ENCODE data around the gene DEPDC4. TPM values are rescaled to one million over a fixed set of nuclear protein-coding genes. Genes with fewer than 3 reads are reported as not detected.
A peak's percentile ranks its signal among the peaks of the same experiment; 100 is the strongest.

The DEPDC4 gene
- total and polyA plus RNA-seq, 2 experiments from 2014 or later: 2.2 to 9.4 TPM

DNA sequence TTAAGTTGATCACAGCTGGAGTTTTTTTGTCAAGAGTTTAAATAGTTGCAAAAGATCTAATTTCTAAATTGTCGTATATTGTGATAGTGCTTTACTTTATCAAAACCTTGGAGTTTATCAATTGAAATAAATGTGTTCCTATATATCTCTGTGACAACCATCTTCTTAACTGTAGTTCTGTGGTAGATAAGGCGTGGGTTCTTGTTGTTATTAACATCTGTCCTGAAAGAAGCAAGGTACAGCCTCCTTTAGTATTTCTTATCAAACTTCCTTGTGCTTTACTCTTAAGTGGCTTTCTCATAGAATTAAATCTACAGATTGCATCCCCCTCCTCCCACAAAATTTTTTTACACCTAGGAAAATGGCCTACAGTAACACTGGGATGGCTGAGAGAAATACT is 7.4 kb upstream of the DEPDC4 start:
- Mint-ChIP-seq H3K36me3 (ENCODE audit: low read depth) (peaks cover 5% of the 10 kb centered on the region; the same call in 2 of the 3 replicates), H3K27ac (0 out of 2 replicates have a peak overlapping the region, but pooled peaks have one; percentile 41), H3K4me3 (no peak overlapping the region), H3K4me1 (peaks cover 26% of the 10 kb centered on the region), H3K27me3 (ENCODE audit: insufficient read depth, low read depth, poor library complexity) (no peaks in the 10 kb centered on the region), H3K9me3 (no peaks in the 10 kb centered on the region)
- no peaks in the 10 kb centered on the region for H3K36me3 ChIP-seq (ENCODE audit: insufficient read depth)
- ATAC-seq (no peak), DNase-seq (ENCODE audit: low spot score) (no peak)
- H3K79me2 ChIP-seq (replicated peaks; ENCODE audit: insufficient read depth): peaks cover 100% of the 10 kb centered on the region
- no peaks in the 10 kb centered on the region for H3K9me2 ChIP-seq (ENCODE audit: insufficient read depth)
- peak overlapping the region; percentile 8; the same call in 1 of the 2 replicates for H3K27ac ChIP-seq (ENCODE audit: low read depth)
- H3F3A ChIP-seq (replicated peaks; ENCODE audit: low read depth): no peaks in the 10 kb centered on the region
- peaks cover 23% of the 10 kb centered on the region for H3K4me1 ChIP-seq (ENCODE audit: insufficient read depth)
- no peaks in the 10 kb centered on the region for H3K27me3 ChIP-seq (ENCODE audit: insufficient read depth)
- peaks cover 11% of the 10 kb centered on the region; the same call in 1 of the 2 replicates for H4K20me1 ChIP-seq (replicated peaks; ENCODE audit: insufficient read depth)
- TF ChIP-seq CREB1 (CRISPR knock-in tag; IDR thresholded peaks at IDR 0.05; ENCODE audit: low read depth): no peak
- TF ChIP-seq EZH2 (IDR thresholded peaks at IDR 0.05; ENCODE audit: low read depth, unreplicated experiment): no peak
- TF ChIP-seq, protein P1, sequence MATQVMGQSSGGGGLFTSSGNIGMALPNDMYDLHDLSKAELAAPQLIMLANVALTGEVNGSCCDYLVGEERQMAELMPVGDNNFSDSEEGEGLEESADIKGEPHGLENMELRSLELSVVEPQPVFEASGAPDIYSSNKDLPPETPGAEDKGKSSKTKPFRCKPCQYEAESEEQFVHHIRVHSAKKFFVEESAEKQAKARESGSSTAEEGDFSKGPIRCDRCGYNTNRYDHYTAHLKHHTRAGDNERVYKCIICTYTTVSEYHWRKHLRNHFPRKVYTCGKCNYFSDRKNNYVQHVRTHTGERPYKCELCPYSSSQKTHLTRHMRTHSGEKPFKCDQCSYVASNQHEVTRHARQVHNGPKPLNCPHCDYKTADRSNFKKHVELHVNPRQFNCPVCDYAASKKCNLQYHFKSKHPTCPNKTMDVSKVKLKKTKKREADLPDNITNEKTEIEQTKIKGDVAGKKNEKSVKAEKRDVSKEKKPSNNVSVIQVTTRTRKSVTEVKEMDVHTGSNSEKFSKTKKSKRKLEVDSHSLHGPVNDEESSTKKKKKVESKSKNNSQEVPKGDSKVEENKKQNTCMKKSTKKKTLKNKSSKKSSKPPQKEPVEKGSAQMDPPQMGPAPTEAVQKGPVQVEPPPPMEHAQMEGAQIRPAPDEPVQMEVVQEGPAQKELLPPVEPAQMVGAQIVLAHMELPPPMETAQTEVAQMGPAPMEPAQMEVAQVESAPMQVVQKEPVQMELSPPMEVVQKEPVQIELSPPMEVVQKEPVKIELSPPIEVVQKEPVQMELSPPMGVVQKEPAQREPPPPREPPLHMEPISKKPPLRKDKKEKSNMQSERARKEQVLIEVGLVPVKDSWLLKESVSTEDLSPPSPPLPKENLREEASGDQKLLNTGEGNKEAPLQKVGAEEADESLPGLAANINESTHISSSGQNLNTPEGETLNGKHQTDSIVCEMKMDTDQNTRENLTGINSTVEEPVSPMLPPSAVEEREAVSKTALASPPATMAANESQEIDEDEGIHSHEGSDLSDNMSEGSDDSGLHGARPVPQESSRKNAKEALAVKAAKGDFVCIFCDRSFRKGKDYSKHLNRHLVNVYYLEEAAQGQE (IDR thresholded peaks at IDR 0.05; ENCODE audit: unreplicated experiment): no peak
- no peak for TF ChIP-seq JUNB (IDR thresholded peaks at IDR 0.05; ENCODE audit: unreplicated experiment)
- no peak for TF ChIP-seq ZNF114 (CRISPR knock-in tag; IDR thresholded peaks at IDR 0.05)
- TF ChIP-seq, protein P2, sequence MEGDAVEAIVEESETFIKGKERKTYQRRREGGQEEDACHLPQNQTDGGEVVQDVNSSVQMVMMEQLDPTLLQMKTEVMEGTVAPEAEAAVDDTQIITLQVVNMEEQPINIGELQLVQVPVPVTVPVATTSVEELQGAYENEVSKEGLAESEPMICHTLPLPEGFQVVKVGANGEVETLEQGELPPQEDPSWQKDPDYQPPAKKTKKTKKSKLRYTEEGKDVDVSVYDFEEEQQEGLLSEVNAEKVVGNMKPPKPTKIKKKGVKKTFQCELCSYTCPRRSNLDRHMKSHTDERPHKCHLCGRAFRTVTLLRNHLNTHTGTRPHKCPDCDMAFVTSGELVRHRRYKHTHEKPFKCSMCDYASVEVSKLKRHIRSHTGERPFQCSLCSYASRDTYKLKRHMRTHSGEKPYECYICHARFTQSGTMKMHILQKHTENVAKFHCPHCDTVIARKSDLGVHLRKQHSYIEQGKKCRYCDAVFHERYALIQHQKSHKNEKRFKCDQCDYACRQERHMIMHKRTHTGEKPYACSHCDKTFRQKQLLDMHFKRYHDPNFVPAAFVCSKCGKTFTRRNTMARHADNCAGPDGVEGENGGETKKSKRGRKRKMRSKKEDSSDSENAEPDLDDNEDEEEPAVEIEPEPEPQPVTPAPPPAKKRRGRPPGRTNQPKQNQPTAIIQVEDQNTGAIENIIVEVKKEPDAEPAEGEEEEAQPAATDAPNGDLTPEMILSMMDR (conservative IDR thresholded peaks at IDR 0.05; ENCODE audit: low read depth in 2 of 2): no peak
- no peak for TF ChIP-seq STAT1 (IDR thresholded peaks at IDR 0.05; ENCODE audit: unreplicated experiment)
- no peak for TF ChIP-seq POLR2AphosphoS5 (IDR thresholded peaks at IDR 0.05; ENCODE audit: low read depth)
- no peak overlapping the region for H3K4me2 ChIP-seq
- no peak overlapping the region for H2AFZ ChIP-seq
- H3K4me3 ChIP-seq: no peak overlapping the region

DNA sequence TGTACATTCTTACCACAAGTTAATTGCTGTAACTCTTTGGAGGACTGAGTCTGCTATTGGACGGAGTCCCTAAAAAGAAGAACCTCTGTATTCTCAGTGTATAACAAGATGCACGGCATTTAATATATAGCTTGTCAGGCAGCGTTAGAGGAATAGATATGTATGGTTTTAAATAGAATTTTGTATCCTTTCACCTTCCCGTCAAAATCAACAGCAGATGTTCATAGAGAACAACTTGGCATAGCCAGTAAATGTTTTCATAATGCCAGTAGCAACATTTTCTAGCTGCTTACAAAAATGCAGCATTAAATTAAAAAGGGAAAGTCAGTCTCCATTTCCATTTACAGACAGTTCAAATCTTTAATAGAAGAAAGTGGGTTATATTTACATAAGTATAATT is 6.9 kb upstream of the DEPDC4 start:
- Mint-ChIP-seq H3K4me1 (peaks cover 28% of the 10 kb centered on the region), H3K9me3 (no peaks in the 10 kb centered on the region), H3K27me3 (ENCODE audit: insufficient read depth, low read depth, poor library complexity) (no peaks in the 10 kb centered on the region), H3K27ac (no peak overlapping the region), H3K4me3 (no peak overlapping the region), H3K36me3 (ENCODE audit: low read depth) (peaks cover 5% of the 10 kb centered on the region; the same call in 2 of the 3 replicates)
- Histone ChIP-seq H3K36me3 (ENCODE audit: insufficient read depth) (no peaks in the 10 kb centered on the region), H3K27me3 (ENCODE audit: insufficient read depth) (no peaks in the 10 kb centered on the region), H3F3A (replicated peaks; ENCODE audit: low read depth) (no peaks in the 10 kb centered on the region), H3K4me1 (ENCODE audit: insufficient read depth) (peaks cover 21% of the 10 kb centered on the region), H3K4me2 (no peak overlapping the region), H2AFZ (no peak overlapping the region), H3K27ac (ENCODE audit: low read depth) (no peak overlapping the region), H3K9me2 (ENCODE audit: insufficient read depth) (no peaks in the 10 kb centered on the region), H3K79me2 (replicated peaks; ENCODE audit: insufficient read depth) (peaks cover 100% of the 10 kb centered on the region), H4K20me1 (replicated peaks; ENCODE audit: insufficient read depth) (peaks cover 11% of the 10 kb centered on the region; the same call in 1 of the 2 replicates), H3K4me3 (no peak overlapping the region)
- DNase-seq (ENCODE audit: low spot score) (no peak), ATAC-seq (no peak)
- TF ChIP-seq ZNF331 (CRISPR knock-in tag; IDR thresholded peaks at IDR 0.05; ENCODE audit: low read depth): no peak
- no peak for TF ChIP-seq POLR2AphosphoS5 (IDR thresholded peaks at IDR 0.05; ENCODE audit: low read depth)
- TF ChIP-seq STAT1 (IDR thresholded peaks at IDR 0.05; ENCODE audit: unreplicated experiment): no peak
- TF ChIP-seq, protein P2 (conservative IDR thresholded peaks at IDR 0.05; ENCODE audit: low read depth in 2 of 2): no peak
- TF ChIP-seq NANOG (IDR thresholded peaks at IDR 0.05; ENCODE audit: borderline replicate concordance): no peak
- no peak for TF ChIP-seq EZH2phosphoT487 (IDR thresholded peaks at IDR 0.05; ENCODE audit: unreplicated experiment)
- TF ChIP-seq JUNB (IDR thresholded peaks at IDR 0.05; ENCODE audit: unreplicated experiment): no peak
- no peak for TF ChIP-seq ZNF114 (CRISPR knock-in tag; IDR thresholded peaks at IDR 0.05)
- TF ChIP-seq CREB1 (CRISPR knock-in tag; IDR thresholded peaks at IDR 0.05; ENCODE audit: low read depth): no peak
- no peak for TF ChIP-seq EZH2 (IDR thresholded peaks at IDR 0.05; ENCODE audit: low read depth, unreplicated experiment)
